GM12878 (cell line): ENCODE data around the gene SWT1. TPM values are rescaled to one million over a fixed set of nuclear protein-coding genes. Genes with fewer than 3 reads are reported as not detected.

ENCODE experiments used
- ATAC-seq: fragments of 200-7000 bp; cut with Tn5 transposase; 3 replicates; pipeline ENCODE4 v1.9.1; 2020; ENCODE audit warnings: mild to moderate bottlenecking, moderate library complexity
- BruUV-seq: library from RNA; stranded (reverse); fragments of 400-500 nt; replicated peaks from 2 replicates; lab custom pipeline; 2021; lab: Mats Ljungman, UMichigan
- CTCF ChIA-PET: fragments of 300-600 bp; sonication (Branson Sonifier 250); formaldehyde crosslinking; extraction: SDS; loops from one replicate; lab custom pipeline; 2021; ENCODE audit warnings: inconsistent platforms; lab: Yijun Ruan, JAX
- POLR2A ChIA-PET: fragments of 350-600 bp; formaldehyde crosslinking; extraction: SDS; loops from one replicate; lab custom pipeline; 2021; ENCODE audit warnings: inconsistent platforms; lab: Charles Lee
- RAD21 ChIA-PET: fragments of 300-600 bp; sonication (Branson Sonifier 250); formaldehyde crosslinking; loops from one replicate; lab custom pipeline; 2023; ENCODE audit warnings: antibody characterized with exemption; ENCODE audit not compliant: unreplicated experiment; lab: Charles Lee
- SMC1A ChIA-PET: fragments of 300-600 bp; sonication (Branson Sonifier 250); formaldehyde crosslinking; loops from one replicate; lab custom pipeline; 2023; ENCODE audit not compliant: unreplicated experiment, uncharacterized antibody; lab: Charles Lee
- DNase-seq: peaks from one replicate; pipeline ENCODE4 v3.0.0-alpha.2; 2011; ENCODE audit warnings: low read depth, low spot score
- FAIRE-seq: peaks from 3 replicates; lab custom pipeline; 2011; peaks lifted over from hg19 to GRCh38; lab: Jason Lieb, UNC
- H2AFZ ChIP-seq: 2 replicates; pipeline ENCODE4 v1.6.0; 2011; ENCODE audit warnings: low read depth, low read length, control low read depth; ENCODE audit not compliant: control insufficient read depth
- H3K27ac ChIP-seq: 2 replicates; pipeline ENCODE4 v1.5.1; 2011; ENCODE audit warnings: control low read depth; ENCODE audit not compliant: control insufficient read depth, insufficient read depth
- H3K27me3 ChIP-seq, 2 experiments: replicated peaks in 1 of 2; 2 replicates each; pipeline versions ENCODE4 v1.6.0 to v1.6.1; 2011; ENCODE audit warnings: low read length in 1 of 2; ENCODE audit not compliant: control insufficient read depth in 2 of 2, insufficient read depth in 2 of 2
- H3K36me3 ChIP-seq, 2 experiments: 2 replicates each; pipeline ENCODE4 v1.5.1; 2011; ENCODE audit warnings: low read length in 1 of 2; ENCODE audit not compliant: control insufficient read depth in 2 of 2, insufficient read depth in 2 of 2
- H3K4me1 ChIP-seq: 2 replicates; pipeline ENCODE4 v1.6.1; 2011; ENCODE audit warnings: mild to moderate bottlenecking, low read length, moderate library complexity, mixed read lengths; ENCODE audit not compliant: control insufficient read depth, insufficient read depth
- H3K4me2 ChIP-seq: 2 replicates; pipeline ENCODE4 v1.6.0; 2011; ENCODE audit warnings: control low read depth; ENCODE audit not compliant: control insufficient read depth, insufficient read depth
- H3K4me3 ChIP-seq: fragments of 200-600 bp; sonication (generic); 2 replicates; pipeline ENCODE4 v1.5.1; 2016
- H3K79me2 ChIP-seq: 2 replicates; pipeline ENCODE4 v1.6.0; 2011; ENCODE audit warnings: low read length; ENCODE audit not compliant: control insufficient read depth, insufficient read depth
- H3K9ac ChIP-seq: 2 replicates; pipeline ENCODE4 v1.8.0; 2011; ENCODE audit warnings: low read length, control low read depth, mixed read lengths; ENCODE audit not compliant: control insufficient read depth, insufficient read depth
- H3K9me3 ChIP-seq: replicated peaks from 3 replicates; pipeline ENCODE4 v1.5.1; 2011; ENCODE audit warnings: mild to moderate bottlenecking, low read length; ENCODE audit not compliant: control insufficient read depth, insufficient read depth
- H4K20me1 ChIP-seq: 2 replicates; pipeline ENCODE4 v1.6.0; 2011; ENCODE audit not compliant: control insufficient read depth, insufficient read depth
- CBX5 ChIP-seq: sonication (generic); IDR thresholded peaks from 2 replicates; pipeline ENCODE4 v1.6.1; 2016; ENCODE audit warnings: low read depth, moderate library complexity, mild to moderate bottlenecking, inconsistent platforms
- E2F8 ChIP-seq: fragments of 450-650 bp; IDR thresholded peaks from 2 replicates; pipeline ENCODE4 v1.6.1; 2018; ENCODE audit warnings: mild to moderate bottlenecking, low read depth, moderate library complexity; ENCODE audit not compliant: partially characterized antibody
- ESRRA ChIP-seq: IDR thresholded peaks from 2 replicates; pipeline ENCODE4 v1.6.1; 2012; ENCODE audit warnings: mild to moderate bottlenecking, low read length, improper control_type of control experiment
- EZH2 ChIP-seq: IDR thresholded peaks from 2 replicates; pipeline ENCODE4 v1.6.1; 2012; ENCODE audit warnings: low read depth, mild to moderate bottlenecking, control low read depth, inconsistent platforms, low read length, borderline replicate concordance; ENCODE audit not compliant: control insufficient read depth
- KAT2A ChIP-seq: conservative IDR thresholded peaks from 2 replicates; pipeline ENCODE4 v1.6.1; 2011; ENCODE audit warnings: low read depth, low read length; ENCODE audit not compliant: control insufficient read depth
- LARP7 ChIP-seq: fragments of 450-650 bp; IDR thresholded peaks from 2 replicates; pipeline ENCODE4 v1.6.1; 2017; ENCODE audit warnings: mild to moderate bottlenecking
- MAX ChIP-seq: IDR thresholded peaks from 2 replicates; pipeline ENCODE4 v1.6.1; 2012; ENCODE audit warnings: low read depth, low read length, improper control_type of control experiment
- MYB ChIP-seq: fragments of 150-350 bp; IDR thresholded peaks from 2 replicates; pipeline ENCODE4 v1.6.1; 2014; ENCODE audit warnings: mild to moderate bottlenecking, low read depth, low read length, borderline replicate concordance
- NFXL1 ChIP-seq: fragments of 450-650 bp; IDR thresholded peaks from 2 replicates; pipeline ENCODE4 v1.6.1; 2017; ENCODE audit warnings: antibody characterized with exemption, mild to moderate bottlenecking, borderline replicate concordance
- PAX5 ChIP-seq: IDR thresholded peaks from 2 replicates; pipeline ENCODE4 v1.6.1; 2011; ENCODE audit warnings: low read depth, low read length, borderline replicate concordance
- PRDM15 ChIP-seq: fragments of 450-650 bp; formaldehyde crosslinking; IDR thresholded peaks from 2 replicates; pipeline ENCODE4 v1.4.0; 2020; ENCODE audit warnings: mild to moderate bottlenecking, moderate library complexity
- SIN3A ChIP-seq: IDR thresholded peaks from 2 replicates; pipeline ENCODE4 v1.6.1; 2012; ENCODE audit warnings: low read depth, low read length, improper control_type of control experiment
- SMAD1 ChIP-seq: fragments of 450-650 bp; IDR thresholded peaks from 2 replicates; pipeline ENCODE4 v1.6.1; 2018; ENCODE audit warnings: mild to moderate bottlenecking, low read depth; ENCODE audit not compliant: partially characterized antibody
- SMAD5 ChIP-seq: IDR thresholded peaks from 2 replicates; pipeline ENCODE4 v1.6.1; 2016; ENCODE audit warnings: antibody characterized with exemption, low read depth
- TCF7 ChIP-seq: IDR thresholded peaks from 2 replicates; pipeline ENCODE4 v1.6.1; 2014; ENCODE audit warnings: antibody characterized with exemption, borderline replicate concordance
- WRNIP1 ChIP-seq: IDR thresholded peaks from 2 replicates; pipeline ENCODE4 v1.6.1; 2011; ENCODE audit warnings: low read depth, low read length, improper control_type of control experiment, borderline replicate concordance
- ZNF207 ChIP-seq: fragments of 450-650 bp; IDR thresholded peaks from 2 replicates; pipeline ENCODE4 v1.6.1; 2014; ENCODE audit warnings: antibody characterized with exemption, mild to moderate bottlenecking, borderline replicate concordance
- WGBS: methylation state at CpG from one replicate; pipeline ENCODE4 v1.1.6; 2016; ENCODE audit warnings: low lambda C conversion rate; ENCODE audit not compliant: insufficient replicate concordance, insufficient coverage; ENCODE audit errors: missing lambda C conversion rate; 5-methylcytosine and 5-hydroxymethylcytosine counted together
- in situ Hi-C: fragments of 300-500 bp; cut with MboI; formaldehyde crosslinking; loops from 9 replicates; pipeline ENCODE4 v1.14.3; 2018; ENCODE audit warnings: mixed read lengths
- intact Hi-C: fragments of 100-400 bp; cut with micrococcal nuclease; formaldehyde crosslinking; loops from one replicate; pipeline ENCODE4 v1.14.2; 2022; ENCODE audit not compliant: unreplicated experiment
- polyA plus RNA-seq, 11 experiments: library from polyadenylated mRNA; depleted of rRNA in 4 of 11; unstranded in 6 of 11; stranded (reverse) in 5 of 11; fragments of >200 nt; fragmentation: Nextera tagmentation in 4 of 11; fragmentation: Illumina TruSeq in 1 of 11; extraction: Ambion mirVana in 4 of 11; extraction: Trizol in 1 of 11; gene quantifications; 1 replicate in 1 of 11; 2 replicates in 10 of 11; pipeline versions ENCODE4 v1.2.1 to v1.2.3, GENCODE V29; 2011 to 2016; ENCODE audit warnings: inconsistent platforms in 2 of 11, missing spikeins in 2 of 11, low read depth in 1 of 11
- total RNA-seq, 4 experiments: library from RNA; depleted of rRNA in 3 of 4; stranded (reverse); fragments of >200 nt in 3 of 4; fragmentation: Illumina TruSeq in 1 of 4; extraction: Trizol in 1 of 4; gene quantifications; 2 replicates each; pipeline versions ENCODE4 v1.2.1 to v1.2.3, GENCODE V29; 2013 to 2021

Gene SWT1
- total and polyA plus RNA-seq, 10 of the 15 experiments (the other 5 are each of a cell fraction or from before 2014, with no cell fraction given) = 1.0 to 4.2 (median 2.6) TPM

GRCh38 chr1:185215911-185216310 lies 58.9 kb downstream of the SWT1 start:
- H3K27me3 ChIP-seq = no peaks in the 10 kb centered on the region
- ChIA-PET SMC1A (interaction anchor here (1.0 to 1.3 kb wide), 2 partner anchors 24 to 132 kb away, joined by 3 to 4 read pairs; no protein-coding TSS in a partner anchor), CTCF (no interaction called here), POLR2A (no interaction called here), RAD21 (no interaction called here)
- no peak for FAIRE-seq
- no TSS peak for BruUV-seq
- no peak for DNase-seq
- intact Hi-C loops = no loop called here
- no peaks in the 10 kb centered on the region for H3K36me3 ChIP-seq
- H2AFZ ChIP-seq = no peak overlapping the region
- no peak overlapping the region for H3K9ac ChIP-seq
- H3K27ac ChIP-seq = no peak overlapping the region
- H3K4me3 ChIP-seq = no peak overlapping the region
- TF ChIP-seq KAT2A = no peak
- no peak for TF ChIP-seq ZNF207
- TF ChIP-seq TCF7 = no peak
- TF ChIP-seq MYB = no peak
- no peak for TF ChIP-seq LARP7
- no peak for TF ChIP-seq PRDM15 (CRISPR knock-in tag)
- no peak for TF ChIP-seq ESRRA
- no peak for TF ChIP-seq WRNIP1
- no peak for TF ChIP-seq PAX5
- TF ChIP-seq CBX5 = no peak
- TF ChIP-seq E2F8 = no peak
- no peak for TF ChIP-seq NFXL1
- TF ChIP-seq MAX = no peak
- no peak for TF ChIP-seq SIN3A
- no peak for TF ChIP-seq SMAD1
- no peak for TF ChIP-seq SMAD5
- TF ChIP-seq EZH2 = no peak
- no peaks in the 10 kb centered on the region for H4K20me1 ChIP-seq
- no peaks in the 10 kb centered on the region for H3K9me3 ChIP-seq
- no peaks in the 10 kb centered on the region for H3K79me2 ChIP-seq
- ATAC-seq = no peak
- H3K4me2 ChIP-seq = no peak overlapping the region
- 4% methylated on average over 1 of the region's 1 CpG for WGBS
- in situ Hi-C loops = no loop called here
- no peaks in the 10 kb centered on the region for H3K4me1 ChIP-seq
